Measurements from ENCODE around the gene SLFN12. TPM values are rescaled to one million over a fixed set of nuclear protein-coding genes. Genes with fewer than 3 reads are reported as not detected.

Gene SLFN12
- total RNA-seq, 1 experiment from 2014 or later = 14.5 TPM

GRCh38 chr17:35448899-35449227, 16.6 kb upstream of the SLFN12 start:
- H2BK5ac ChIP-seq (ENCODE audit: insufficient read length, low read length) = no peak overlapping the region
- WGBS (ENCODE audit: extremely low coverage, insufficient read length, low lambda C conversion rate) = no CpG with 5 or more reads among the region's 16 CpGs
- H2BK15ac ChIP-seq (ENCODE audit: low read depth, low read length) = no peak overlapping the region
- no peak overlapping the region for H2AK5ac ChIP-seq (ENCODE audit: insufficient read length, low read length)
- H2AFZ ChIP-seq (ENCODE audit: low read length) = no peak overlapping the region
- no peak for TF ChIP-seq CTCF (conservative IDR thresholded peaks at IDR 0.05)
- H3K27ac ChIP-seq (ENCODE audit: insufficient read length, low read depth, low read length) = no peak overlapping the region
- no peaks in the 10 kb centered on the region for H3K9me3 Mint-ChIP-seq
- H3K79me2 ChIP-seq (ENCODE audit: insufficient read depth, low read length) = peaks cover 3% of the 10 kb centered on the region; the same call in 1 of the 2 replicates
- no peak overlapping the region for H2BK20ac ChIP-seq (ENCODE audit: low read depth, low read length, poor library complexity, severe bottlenecking)
- H3K23ac ChIP-seq (ENCODE audit: insufficient read length, low read depth, low read length) = no peak overlapping the region
- no peak overlapping the region for H2BK120ac ChIP-seq (ENCODE audit: low read depth, low read length, poor library complexity, severe bottlenecking)
- peaks cover 0 to 3% (median 0%) of the 10 kb centered on the region in 3 experiments; a peak in 1 of 7 replicates for H3K36me3 Mint-ChIP-seq (ENCODE audit: insufficient read depth in 1 of 3, low read depth in 3 of 3)
- peaks cover 12% of the 10 kb centered on the region; the same call in 1 of the 2 replicates for H3K27me3 ChIP-seq (ENCODE audit: insufficient read depth, low read length)
- H4K8ac ChIP-seq (replicated peaks; ENCODE audit: insufficient read length, low read depth, low read length) = peak overlapping the region; percentile 52
- H3T11ph ChIP-seq (ENCODE audit: low read length) = no peak overlapping the region
- H3K14ac ChIP-seq (ENCODE audit: insufficient read depth, low read length) = no peak overlapping the region
- no peaks in the 10 kb centered on the region for H3K79me1 ChIP-seq (ENCODE audit: insufficient read depth, low read depth, low read length, poor library complexity, severe bottlenecking)
- no peak overlapping the region for H3K27ac Mint-ChIP-seq
- peak overlapping the region; percentile 68 for H2BK12ac ChIP-seq (ENCODE audit: insufficient read length, low read depth, low read length)
- peaks cover 55% of the 10 kb centered on the region for H3K27me3 Mint-ChIP-seq (ENCODE audit: low read depth)
- H4K5ac ChIP-seq (ENCODE audit: insufficient read length, low read depth, low read length) = no peak overlapping the region
- no peaks in the 10 kb centered on the region; the same call in 1 of the 2 replicates for H3K4me1 ChIP-seq (ENCODE audit: insufficient read depth, low read length)
- H3K9ac ChIP-seq (ENCODE audit: extremely low read depth, insufficient read length, low read length) = no peak overlapping the region
- DNase-seq = no peak
- H3K56ac ChIP-seq (ENCODE audit: insufficient read length, low read depth, low read length) = no peak overlapping the region
- H3K4ac ChIP-seq (ENCODE audit: low read depth, low read length) = no peak overlapping the region
- peaks cover 18 to 35% of the 10 kb centered on the region in 2 experiments for H3K4me1 Mint-ChIP-seq
- H3K4me2 ChIP-seq (ENCODE audit: insufficient read depth, insufficient read length, low read length) = peak overlapping the region; percentile 83
- peaks cover 16% of the 10 kb centered on the region for H3K23me2 ChIP-seq (ENCODE audit: insufficient read length, low read depth, low read length, poor library complexity, severe bottlenecking)
- no peak overlapping the region for H4K91ac ChIP-seq (ENCODE audit: insufficient read length, low read depth, low read length)
- H4K20me1 ChIP-seq (ENCODE audit: control insufficient read depth, insufficient read depth, insufficient read length) = no peaks in the 10 kb centered on the region
- H3K9me3 ChIP-seq (ENCODE audit: control insufficient read depth, low read depth, low read length) = no peaks in the 10 kb centered on the region
- H3K4me3 Mint-ChIP-seq = peak overlapping the region; percentile 62 to 84
- peak overlapping the region; percentile 70 for H3K18ac ChIP-seq (ENCODE audit: insufficient read length, low read depth, low read length)

Data from H9 (cell line).